PC-3 (cell line): Measurements from ENCODE around the gene SLC6A20.

Source experiments
- CTCF ChIP-seq: fragments of 300-600 bp; sonication (generic); conservative IDR thresholded peaks from 2 replicates; pipeline ENCODE4 v1.5.1; 2017; ENCODE audit warnings: antibody characterized with exemption, low read depth, mild to moderate bottlenecking, low read length
- EZH2 ChIP-seq: fragments of 300-600 bp; sonication (generic); IDR thresholded peaks from one replicate; pipeline ENCODE4 v1.6.1; 2017; ENCODE audit warnings: antibody characterized with exemption, mild to moderate bottlenecking, low read length; ENCODE audit not compliant: unreplicated experiment

- TF ChIP-seq CTCF (no peak), EZH2 (no peak)
Observed at GRCh38 chr3:45842851-45843625, 46.7 kb upstream of the SLC6A20 start.
